T-helper 22 cell (primary cell): Measurements from ENCODE around the gene FOXK1.

Experiments used
- DNase-seq: peaks from one replicate; pipeline ENCODE4 v3.0.0-alpha.2; 2020; ENCODE audit warnings: low read depth

Gene FOXK1

GRCh38 chr7:4722960-4723630 is 41.0 kb downstream of the FOXK1 start:
- no peak for DNase-seq

GRCh38 chr7:4724648-4725013 is 42.5 kb downstream of the FOXK1 start:
- DNase-seq = no peak

GRCh38 chr7:4725014-4725849 is 43.1 kb downstream of the FOXK1 start:
- DNase-seq = no peak

GRCh38 chr7:4725850-4726450 is 43.9 kb downstream of the FOXK1 start:
- no peak for DNase-seq

GRCh38 chr7:4726566-4726965 is 44.5 kb downstream of the FOXK1 start:
- DNase-seq = no peak

GRCh38 chr7:4727914-4728705 is 46.0 kb downstream of the FOXK1 start:
- no peak for DNase-seq

- DNase-seq = no peak
These were observed 47.2 kb downstream of the FOXK1 start for GRCh38 chr7:4729266-4729665.

GRCh38 chr7:4730276-4730675 is 48.2 kb downstream of the FOXK1 start:
- no peak for DNase-seq

- no peak for DNase-seq
These were observed 48.9 kb downstream of the FOXK1 start for GRCh38 chr7:4730971-4731370.

- DNase-seq = no peak
These were observed 49.7 kb downstream of the FOXK1 start for GRCh38 chr7:4731803-4732202.

GRCh38 chr7:4733936-4734528 is 51.9 kb downstream of the FOXK1 start:
- no peak for DNase-seq

GRCh38 chr7:4734587-4735345 is 52.7 kb downstream of the FOXK1 start:
- DNase-seq = no peak

GRCh38 chr7:4737300-4737699 is 55.2 kb downstream of the FOXK1 start:
- DNase-seq = no peak

- DNase-seq = no peak
These were observed 56.8 kb downstream of the FOXK1 start for GRCh38 chr7:4738711-4739527.

- DNase-seq = peak; percentile 16
These were observed 57.5 kb downstream of the FOXK1 start for GRCh38 chr7:4739528-4739992.

- no peak for DNase-seq
These were observed 58.7 kb downstream of the FOXK1 start for GRCh38 chr7:4740796-4741195.

- DNase-seq = no peak
These were observed 60.0 kb downstream of the FOXK1 start for GRCh38 chr7:4742051-4742573.

- no peak for DNase-seq
These were observed 60.8 kb downstream of the FOXK1 start for GRCh38 chr7:4742852-4743251.

- DNase-seq = peak; percentile 65
These were observed 62.5 kb downstream of the FOXK1 start for GRCh38 chr7:4744391-4745264.
